ENCODE measurements around the gene HSPA12A.

- TF ChIP-seq CTCF (IDR thresholded peaks at IDR 0.05; ENCODE audit: low read depth, low read length, poor library complexity, severe bottlenecking), result no peak
- TF ChIP-seq EZH2phosphoT487 (IDR thresholded peaks at IDR 0.05; ENCODE audit: borderline replicate concordance, low read length), result no peak
Observed at GRCh38 chr10:116732573-116732972, 9.8 kb downstream of the HSPA12A start.

Data from DOHH2 (cell line).